ELR (cell line): Measurements from ENCODE around the gene ZNF692.
A peak's percentile ranks its signal among the peaks of the same experiment; 100 is the strongest.
"Not testable (repeated sequence)": the region's sequence is repeated elsewhere in the genome, so short reads cannot be mapped to it uniquely, and the experiment has no call there.

ENCODE experiments used
- DNase-seq: peaks from one replicate; pipeline ENCODE4 v3.0.0-alpha.2; 2015; ENCODE audit warnings: low read depth

Gene ZNF692

GRCh38 chr1:248848602-248849001 lies 10.3 kb downstream of the ZNF692 start:
- DNase-seq, result no peak

GRCh38 chr1:248847956-248848561 lies 10.8 kb downstream of the ZNF692 start:
- no peak for DNase-seq

GRCh38 chr1:248847181-248847955 lies 11.5 kb downstream of the ZNF692 start:
- no peak for DNase-seq

- no peak for DNase-seq
Observed at GRCh38 chr1:248844526-248844925, 14.4 kb downstream of the ZNF692 start.

GRCh38 chr1:248843687-248844086 lies 15.2 kb downstream of the ZNF692 start:
- DNase-seq, result no peak

GRCh38 chr1:248842781-248843331 lies 16.0 kb downstream of the ZNF692 start:
- DNase-seq, result no peak

GRCh38 chr1:248841702-248842395 lies 17.0 kb downstream of the ZNF692 start:
- peak; percentile 55 for DNase-seq

- DNase-seq, result no peak
Observed at GRCh38 chr1:248840946-248841345, 17.9 kb downstream of the ZNF692 start.

GRCh38 chr1:248839168-248839555 lies 19.7 kb downstream of the ZNF692 start:
- DNase-seq, result no peak

- peak; percentile 88 for DNase-seq
Observed at GRCh38 chr1:248838357-248839167, 20.3 kb downstream of the ZNF692 start.

GRCh38 chr1:248837781-248838356 lies 21.0 kb downstream of the ZNF692 start, which contains the start of gene ZNF672:
TSS of gene ZNF672 (plus strand) at chr1:248838224. CDS start at chr1:248847275, 9,051 bp downstream.
- peak; percentile 98 for DNase-seq

- no peak for DNase-seq
Observed at GRCh38 chr1:248837045-248837780, 21.7 kb downstream of the ZNF692 start.

- no peak for DNase-seq
Observed at GRCh38 chr1:248834343-248834940, 24.4 kb downstream of the ZNF692 start.

- DNase-seq, result no peak
Observed at GRCh38 chr1:248831842-248832241, 27.0 kb downstream of the ZNF692 start.

- not testable (repeated sequence) for DNase-seq
Observed at GRCh38 chr1:248830718-248831017, 28.2 kb downstream of the ZNF692 start.

- DNase-seq, result peak; percentile 86
Observed at GRCh38 chr1:248828845-248829244, 30.0 kb downstream of the ZNF692 start.

- DNase-seq, result peak; percentile 96
Observed at GRCh38 chr1:248825909-248826760, 32.8 kb downstream of the ZNF692 start, which contains the start of gene SH3BP5L. TSS of gene SH3BP5L (minus strand) at chr1:248825915. CDS start at chr1:248824935, 980 bp downstream.

- DNase-seq, result no peak
Observed at GRCh38 chr1:248825573-248825908, 33.3 kb downstream of the ZNF692 start.

- peak; percentile 17 for DNase-seq
Observed at GRCh38 chr1:248825136-248825535, 33.7 kb downstream of the ZNF692 start.
